Activated gamma-delta T cell (primary cell): ENCODE results near the gene ZNF280D.

Source experiments
- DNase-seq: peaks from one replicate; lab custom pipeline; 2025; lab: John Stamatoyannopoulos, UW

ZNF280D gene

GRCh38 chr15:56640127-56640526 is 93.2 kb downstream of the ZNF280D start:
- DNase-seq = no peak

- DNase-seq = no peak
Measured at GRCh38 chr15:56639631-56640030, 93.7 kb downstream of the ZNF280D start.

- no peak for DNase-seq
Measured at GRCh38 chr15:56631765-56632164, 101.5 kb downstream of the ZNF280D start.

- no peak for DNase-seq
Measured at GRCh38 chr15:56628893-56629532, 104.3 kb downstream of the ZNF280D start.

GRCh38 chr15:56619887-56620286 is 113.4 kb downstream of the ZNF280D start:
- DNase-seq = no peak

GRCh38 chr15:56617628-56618027 is 115.7 kb downstream of the ZNF280D start:
- DNase-seq = no peak

GRCh38 chr15:56616551-56616950 is 116.8 kb downstream of the ZNF280D start:
- no peak for DNase-seq

GRCh38 chr15:56613811-56614210 is 119.5 kb downstream of the ZNF280D start:
- DNase-seq = no peak

- DNase-seq = no peak
Measured at GRCh38 chr15:56608993-56609392, 124.3 kb downstream of the ZNF280D start.

GRCh38 chr15:56608140-56608778 is 125.0 kb downstream of the ZNF280D start:
- DNase-seq = no peak

- no peak for DNase-seq
Measured at GRCh38 chr15:56602253-56602652, 131.1 kb downstream of the ZNF280D start.

GRCh38 chr15:56600380-56600779 is 132.9 kb downstream of the ZNF280D start:
- DNase-seq = no peak

- DNase-seq = no peak
Measured at GRCh38 chr15:56598991-56599390, 134.3 kb downstream of the ZNF280D start.

- DNase-seq = no peak
Measured at GRCh38 chr15:56587686-56588085, 145.6 kb downstream of the ZNF280D start.

GRCh38 chr15:56586206-56586605 is 147.1 kb downstream of the ZNF280D start:
- DNase-seq = no peak

GRCh38 chr15:56582785-56583184 is 150.5 kb downstream of the ZNF280D start:
- no peak for DNase-seq
